ENCODE data around the gene PHACTR3. TPM values are rescaled to one million over a fixed set of nuclear protein-coding genes. Genes with fewer than 3 reads are reported as not detected.

The PHACTR3 gene
- total RNA-seq, 1 donor from 2014 or later, result 0.14 TPM

DNA sequence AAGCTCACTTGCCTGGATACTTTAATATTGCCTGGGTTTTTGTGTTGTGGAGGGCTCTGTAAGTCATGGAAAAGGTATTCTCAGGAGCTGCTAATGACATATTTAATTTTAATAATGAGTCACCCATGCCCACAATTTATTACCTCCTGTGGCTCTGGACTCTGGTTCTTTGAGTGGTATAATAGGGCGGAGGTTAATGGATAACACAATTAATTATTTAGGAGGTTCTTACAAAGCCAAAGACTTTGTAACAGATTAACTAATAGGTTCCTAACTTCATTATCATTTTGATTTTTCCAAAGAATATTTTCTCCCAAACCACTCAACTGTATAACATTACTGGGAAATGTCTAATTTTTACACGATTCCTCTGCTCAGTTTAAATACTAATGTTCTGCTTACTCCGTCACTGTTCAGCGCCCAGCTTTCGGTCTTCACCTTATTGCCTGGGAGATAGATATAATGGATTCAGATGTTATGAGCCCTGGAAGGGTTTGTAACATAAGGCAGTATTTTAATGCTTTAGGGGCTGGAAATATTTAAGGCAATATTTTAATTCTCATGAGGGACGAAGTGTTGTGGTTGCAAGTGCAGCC, 29.4 kb downstream of the PHACTR3 start:
- Histone ChIP-seq H3K4me1 (ENCODE audit: insufficient read depth, low read length) (no peaks in the 10 kb centered on the region), H3K27me3 (ENCODE audit: insufficient read depth, low read length) (no peaks in the 10 kb centered on the region), H3K9ac (ENCODE audit: low read length) (no peak overlapping the region), H4K20me1 (ENCODE audit: insufficient read depth, low read length) (no peaks in the 10 kb centered on the region), H3K36me3 (ENCODE audit: insufficient read depth, low read length) (no peaks in the 10 kb centered on the region), H3K9me3 (ENCODE audit: insufficient read depth, low read depth, low read length) (peaks cover 3% of the 10 kb centered on the region), H3K4me2 (ENCODE audit: low read length) (no peak overlapping the region), H3K27ac (ENCODE audit: low read depth, low read length) (no peak overlapping the region), H2AFZ (ENCODE audit: low read depth, low read length) (no peak overlapping the region), H3K79me2 (ENCODE audit: insufficient read depth, low read length) (no peaks in the 10 kb centered on the region), H3K4me3 (ENCODE audit: insufficient read depth, low read depth, low read length) (no peak overlapping the region)
- H3K27me3 Mint-ChIP-seq (ENCODE audit: low read depth, unreplicated experiment), result peaks cover 33% of the 10 kb centered on the region
- TF ChIP-seq, protein P1, sequence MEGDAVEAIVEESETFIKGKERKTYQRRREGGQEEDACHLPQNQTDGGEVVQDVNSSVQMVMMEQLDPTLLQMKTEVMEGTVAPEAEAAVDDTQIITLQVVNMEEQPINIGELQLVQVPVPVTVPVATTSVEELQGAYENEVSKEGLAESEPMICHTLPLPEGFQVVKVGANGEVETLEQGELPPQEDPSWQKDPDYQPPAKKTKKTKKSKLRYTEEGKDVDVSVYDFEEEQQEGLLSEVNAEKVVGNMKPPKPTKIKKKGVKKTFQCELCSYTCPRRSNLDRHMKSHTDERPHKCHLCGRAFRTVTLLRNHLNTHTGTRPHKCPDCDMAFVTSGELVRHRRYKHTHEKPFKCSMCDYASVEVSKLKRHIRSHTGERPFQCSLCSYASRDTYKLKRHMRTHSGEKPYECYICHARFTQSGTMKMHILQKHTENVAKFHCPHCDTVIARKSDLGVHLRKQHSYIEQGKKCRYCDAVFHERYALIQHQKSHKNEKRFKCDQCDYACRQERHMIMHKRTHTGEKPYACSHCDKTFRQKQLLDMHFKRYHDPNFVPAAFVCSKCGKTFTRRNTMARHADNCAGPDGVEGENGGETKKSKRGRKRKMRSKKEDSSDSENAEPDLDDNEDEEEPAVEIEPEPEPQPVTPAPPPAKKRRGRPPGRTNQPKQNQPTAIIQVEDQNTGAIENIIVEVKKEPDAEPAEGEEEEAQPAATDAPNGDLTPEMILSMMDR (IDR thresholded peaks at IDR 0.05; ENCODE audit: insufficient read depth, low read depth, low read length), result no peak
- TF ChIP-seq EZH2 (IDR thresholded peaks at IDR 0.05; ENCODE audit: insufficient read depth, low read length), result no peak
- DNase-seq (ENCODE audit: low read depth), result no peak
- no peak overlapping the region for H3K27ac Mint-ChIP-seq (ENCODE audit: unreplicated experiment)
- no peak overlapping the region for H3K4me3 Mint-ChIP-seq (ENCODE audit: unreplicated experiment)
- no peak for FAIRE-seq
- H3K4me1 Mint-ChIP-seq (ENCODE audit: low read depth, unreplicated experiment), result no peaks in the 10 kb centered on the region
- no peaks in the 10 kb centered on the region for H3K9me3 Mint-ChIP-seq (ENCODE audit: unreplicated experiment)
- no peaks in the 10 kb centered on the region for H3K36me3 Mint-ChIP-seq (ENCODE audit: low read depth, unreplicated experiment)

DNA sequence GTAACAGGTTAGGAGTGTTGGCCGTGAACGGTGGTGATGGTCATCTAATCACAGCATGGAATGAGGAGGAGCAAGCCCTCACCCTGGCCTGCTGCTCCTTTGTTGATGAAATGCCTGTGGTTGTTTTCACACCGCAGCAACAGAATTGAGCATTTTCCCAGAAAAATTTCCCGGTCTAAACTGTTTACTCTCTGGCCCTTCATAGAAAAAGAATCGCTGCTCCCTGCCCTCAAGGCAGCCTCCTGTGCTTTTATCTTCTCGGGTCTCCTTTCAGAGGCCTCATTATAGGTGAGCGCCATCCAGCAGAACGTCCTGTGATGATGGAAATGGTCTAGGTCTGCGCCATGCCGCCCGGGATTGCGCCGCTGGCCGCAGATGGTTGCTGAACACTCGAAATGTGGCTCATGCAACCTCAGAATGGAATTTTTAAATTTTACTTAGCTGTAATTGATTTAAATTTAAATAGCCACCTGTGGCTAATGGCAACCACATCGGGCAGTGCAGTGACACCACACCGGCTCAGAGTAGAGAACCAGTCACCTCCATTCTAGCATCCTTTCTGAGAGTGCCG, 30.2 kb downstream of the PHACTR3 start:
- no peaks in the 10 kb centered on the region for H3K79me2 ChIP-seq (ENCODE audit: insufficient read depth, low read length)
- H3K36me3 Mint-ChIP-seq (ENCODE audit: low read depth, unreplicated experiment), result no peaks in the 10 kb centered on the region
- H3K9me3 ChIP-seq (ENCODE audit: insufficient read depth, low read depth, low read length), result peaks cover 3% of the 10 kb centered on the region
- H3K4me3 ChIP-seq (ENCODE audit: insufficient read depth, low read depth, low read length), result no peak overlapping the region
- no peaks in the 10 kb centered on the region for H3K4me1 Mint-ChIP-seq (ENCODE audit: low read depth, unreplicated experiment)
- H3K27ac ChIP-seq (ENCODE audit: low read depth, low read length), result no peak overlapping the region
- H3K36me3 ChIP-seq (ENCODE audit: insufficient read depth, low read length), result no peaks in the 10 kb centered on the region
- FAIRE-seq, result no peak
- TF ChIP-seq, protein P1 (IDR thresholded peaks at IDR 0.05; ENCODE audit: insufficient read depth, low read depth, low read length), result no peak
- TF ChIP-seq EZH2 (IDR thresholded peaks at IDR 0.05; ENCODE audit: insufficient read depth, low read length), result no peak
- no peak for DNase-seq (ENCODE audit: low read depth)
- H3K9ac ChIP-seq (ENCODE audit: low read length), result no peak overlapping the region
- no peak overlapping the region for H3K4me3 Mint-ChIP-seq (ENCODE audit: unreplicated experiment)
- no peak overlapping the region for H2AFZ ChIP-seq (ENCODE audit: low read depth, low read length)
- no peaks in the 10 kb centered on the region for H3K27me3 ChIP-seq (ENCODE audit: insufficient read depth, low read length)
- H3K27me3 Mint-ChIP-seq (ENCODE audit: low read depth, unreplicated experiment), result peaks cover 35% of the 10 kb centered on the region
- no peak overlapping the region for H3K4me2 ChIP-seq (ENCODE audit: low read length)
- no peaks in the 10 kb centered on the region for H3K4me1 ChIP-seq (ENCODE audit: insufficient read depth, low read length)
- no peaks in the 10 kb centered on the region for H4K20me1 ChIP-seq (ENCODE audit: insufficient read depth, low read length)
- H3K27ac Mint-ChIP-seq (ENCODE audit: unreplicated experiment), result no peak overlapping the region
- H3K9me3 Mint-ChIP-seq (ENCODE audit: unreplicated experiment), result no peaks in the 10 kb centered on the region

DNA sequence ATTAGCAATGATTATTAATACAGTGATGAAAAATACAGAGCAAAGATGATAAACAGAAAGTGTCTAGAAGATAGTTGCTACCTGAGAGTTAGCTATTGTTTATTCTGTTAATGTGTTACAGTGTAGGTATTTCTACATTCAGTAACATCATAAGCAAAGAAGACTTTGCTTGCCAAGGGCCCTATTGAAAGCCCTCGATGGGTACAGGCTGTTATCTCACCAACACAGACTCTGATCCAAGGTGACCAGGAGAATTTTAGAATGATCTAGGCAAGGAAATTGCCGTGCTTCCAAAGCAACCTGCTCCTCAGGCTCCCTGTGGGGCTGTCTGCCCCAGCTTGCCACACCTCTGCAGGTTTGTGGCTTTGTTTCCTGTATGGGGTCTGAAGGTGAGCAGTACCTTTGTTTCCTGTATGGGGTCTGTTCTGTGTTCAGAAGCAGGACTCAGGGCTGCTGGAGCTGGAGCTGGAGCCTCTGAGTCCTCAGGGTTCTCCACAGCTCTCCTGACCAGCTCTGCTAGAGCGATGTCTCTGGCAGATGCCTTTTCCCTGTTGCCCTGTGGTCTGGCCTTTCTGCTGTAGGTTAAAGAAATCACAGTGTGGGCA, 32.5 kb downstream of the PHACTR3 start:
- H3K79me2 ChIP-seq (ENCODE audit: insufficient read depth, low read length), result no peaks in the 10 kb centered on the region
- TF ChIP-seq EZH2 (IDR thresholded peaks at IDR 0.05; ENCODE audit: insufficient read depth, low read length), result no peak
- TF ChIP-seq, protein P1 (IDR thresholded peaks at IDR 0.05; ENCODE audit: insufficient read depth, low read depth, low read length), result no peak
- DNase-seq (ENCODE audit: low read depth) (no peak), FAIRE-seq (no peak)
- no peaks in the 10 kb centered on the region for H3K27me3 ChIP-seq (ENCODE audit: insufficient read depth, low read length)
- Mint-ChIP-seq H3K9me3 (ENCODE audit: unreplicated experiment) (no peaks in the 10 kb centered on the region), H3K27ac (ENCODE audit: unreplicated experiment) (no peak overlapping the region), H3K27me3 (ENCODE audit: low read depth, unreplicated experiment) (peaks cover 46% of the 10 kb centered on the region), H3K4me1 (ENCODE audit: low read depth, unreplicated experiment) (no peaks in the 10 kb centered on the region), H3K4me3 (ENCODE audit: unreplicated experiment) (no peak overlapping the region), H3K36me3 (ENCODE audit: low read depth, unreplicated experiment) (no peaks in the 10 kb centered on the region)
- no peak overlapping the region for H3K27ac ChIP-seq (ENCODE audit: low read depth, low read length)
- H3K36me3 ChIP-seq (ENCODE audit: insufficient read depth, low read length), result no peaks in the 10 kb centered on the region
- H3K4me1 ChIP-seq (ENCODE audit: insufficient read depth, low read length), result no peaks in the 10 kb centered on the region
- no peak overlapping the region for H2AFZ ChIP-seq (ENCODE audit: low read depth, low read length)
- peaks cover 3% of the 10 kb centered on the region for H3K9me3 ChIP-seq (ENCODE audit: insufficient read depth, low read depth, low read length)
- H3K9ac ChIP-seq (ENCODE audit: low read length), result no peak overlapping the region
- H4K20me1 ChIP-seq (ENCODE audit: insufficient read depth, low read length), result no peaks in the 10 kb centered on the region
- H3K4me3 ChIP-seq (ENCODE audit: insufficient read depth, low read depth, low read length), result no peak overlapping the region
- H3K4me2 ChIP-seq (ENCODE audit: low read length), result no peak overlapping the region

Measured in astrocyte (in vitro differentiated cells and primary cell).